ENCODE data around the gene UCN.

The UCN gene

DNA sequence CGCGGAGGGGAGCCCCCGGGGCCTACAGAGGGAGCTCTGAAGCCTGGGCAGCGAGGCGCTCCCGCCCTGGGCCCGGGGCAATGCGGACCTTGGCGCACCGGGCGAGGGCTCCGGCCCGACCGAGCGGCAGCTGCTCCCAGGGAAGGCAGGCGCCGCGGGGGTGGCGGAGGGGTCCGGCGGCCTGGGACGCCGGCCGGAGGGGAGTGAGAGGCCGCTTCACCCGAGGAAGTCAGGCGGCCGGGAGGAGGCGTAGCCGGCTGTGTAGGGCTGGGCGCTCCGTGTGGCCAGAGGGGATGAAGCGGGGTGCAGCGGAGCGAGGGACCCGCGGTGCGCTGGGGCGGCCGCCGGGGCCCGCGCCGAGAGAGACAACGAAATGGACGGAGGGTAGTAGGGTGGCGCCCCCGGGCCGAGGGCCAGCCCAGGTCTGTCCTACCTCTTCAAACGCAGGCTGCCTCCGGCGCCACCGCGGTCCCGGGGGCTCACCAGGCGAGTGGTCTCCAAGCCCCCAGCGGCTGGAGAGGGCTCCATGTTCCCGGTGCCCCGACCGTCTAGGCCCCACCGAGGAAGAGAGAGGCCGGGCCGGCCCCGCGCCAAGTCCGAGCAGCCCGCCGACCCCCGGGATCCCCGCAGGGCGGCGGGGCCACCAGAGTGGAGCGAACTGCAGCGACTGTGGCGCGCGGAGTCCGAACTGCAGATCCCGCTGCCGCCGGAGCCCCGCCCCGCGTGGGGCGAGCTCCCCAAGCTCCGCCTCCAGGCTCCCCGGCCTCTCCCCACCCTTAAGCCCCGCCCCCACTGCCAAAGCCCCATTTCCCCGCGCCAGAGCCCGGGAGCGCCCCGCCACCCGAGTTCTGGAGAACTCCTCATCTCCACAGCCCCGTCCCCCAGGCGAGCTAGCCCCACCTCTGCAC lies 45.6 kb downstream of the UCN start, which contains the start of gene SLC30A3 (continued):
- TF ChIP-seq, protein P1, sequence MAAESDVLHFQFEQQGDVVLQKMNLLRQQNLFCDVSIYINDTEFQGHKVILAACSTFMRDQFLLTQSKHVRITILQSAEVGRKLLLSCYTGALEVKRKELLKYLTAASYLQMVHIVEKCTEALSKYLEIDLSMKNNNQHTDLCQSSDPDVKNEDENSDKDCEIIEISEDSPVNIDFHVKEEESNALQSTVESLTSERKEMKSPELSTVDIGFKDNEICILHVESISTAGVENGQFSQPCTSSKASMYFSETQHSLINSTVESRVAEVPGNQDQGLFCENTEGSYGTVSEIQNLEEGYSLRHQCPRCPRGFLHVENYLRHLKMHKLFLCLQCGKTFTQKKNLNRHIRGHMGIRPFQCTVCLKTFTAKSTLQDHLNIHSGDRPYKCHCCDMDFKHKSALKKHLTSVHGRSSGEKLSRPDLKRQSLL (tag by site-specific recombination; IDR thresholded peaks at IDR 0.05): 0 out of 2 replicates have a peak, but pooled peaks have one; percentile 19
- TF ChIP-seq, protein P2, sequence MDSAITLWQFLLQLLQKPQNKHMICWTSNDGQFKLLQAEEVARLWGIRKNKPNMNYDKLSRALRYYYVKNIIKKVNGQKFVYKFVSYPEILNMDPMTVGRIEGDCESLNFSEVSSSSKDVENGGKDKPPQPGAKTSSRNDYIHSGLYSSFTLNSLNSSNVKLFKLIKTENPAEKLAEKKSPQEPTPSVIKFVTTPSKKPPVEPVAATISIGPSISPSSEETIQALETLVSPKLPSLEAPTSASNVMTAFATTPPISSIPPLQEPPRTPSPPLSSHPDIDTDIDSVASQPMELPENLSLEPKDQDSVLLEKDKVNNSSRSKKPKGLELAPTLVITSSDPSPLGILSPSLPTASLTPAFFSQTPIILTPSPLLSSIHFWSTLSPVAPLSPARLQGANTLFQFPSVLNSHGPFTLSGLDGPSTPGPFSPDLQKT (IDR thresholded peaks at IDR 0.05; ENCODE audit: borderline replicate concordance, low read depth, low read length): no peak
- TF ChIP-seq ZNF521 (tag by site-specific recombination; IDR thresholded peaks at IDR 0.05) (no peak), ZNF544 (tag by site-specific recombination; IDR thresholded peaks at IDR 0.05) (no peak), ZNF610 (tag by site-specific recombination; IDR thresholded peaks at IDR 0.05; ENCODE audit: borderline replicate concordance) (no peak), MZF1 (tag by site-specific recombination; IDR thresholded peaks at IDR 0.05; ENCODE audit: borderline replicate concordance) (no peak), ZNF140 (tag by site-specific recombination; IDR thresholded peaks at IDR 0.05) (no peak), ZNF514 (tag by site-specific recombination; IDR thresholded peaks at IDR 0.05) (no peak), GLIS2 (tag by site-specific recombination; IDR thresholded peaks at IDR 0.05) (peak; percentile 82), ZFP3 (tag by site-specific recombination; IDR thresholded peaks at IDR 0.05; ENCODE audit: low read depth) (no peak), YY1 (tag by site-specific recombination; IDR thresholded peaks at IDR 0.05) (0 out of 2 replicates have a peak, but pooled peaks have one; percentile 17), ZEB2 (tag by site-specific recombination; IDR thresholded peaks at IDR 0.05) (peak; percentile 58; the same call in 1 of the 2 replicates), FEZF1 (tag by site-specific recombination; IDR thresholded peaks at IDR 0.05) (no peak)
- TF ChIP-seq, protein P3, sequence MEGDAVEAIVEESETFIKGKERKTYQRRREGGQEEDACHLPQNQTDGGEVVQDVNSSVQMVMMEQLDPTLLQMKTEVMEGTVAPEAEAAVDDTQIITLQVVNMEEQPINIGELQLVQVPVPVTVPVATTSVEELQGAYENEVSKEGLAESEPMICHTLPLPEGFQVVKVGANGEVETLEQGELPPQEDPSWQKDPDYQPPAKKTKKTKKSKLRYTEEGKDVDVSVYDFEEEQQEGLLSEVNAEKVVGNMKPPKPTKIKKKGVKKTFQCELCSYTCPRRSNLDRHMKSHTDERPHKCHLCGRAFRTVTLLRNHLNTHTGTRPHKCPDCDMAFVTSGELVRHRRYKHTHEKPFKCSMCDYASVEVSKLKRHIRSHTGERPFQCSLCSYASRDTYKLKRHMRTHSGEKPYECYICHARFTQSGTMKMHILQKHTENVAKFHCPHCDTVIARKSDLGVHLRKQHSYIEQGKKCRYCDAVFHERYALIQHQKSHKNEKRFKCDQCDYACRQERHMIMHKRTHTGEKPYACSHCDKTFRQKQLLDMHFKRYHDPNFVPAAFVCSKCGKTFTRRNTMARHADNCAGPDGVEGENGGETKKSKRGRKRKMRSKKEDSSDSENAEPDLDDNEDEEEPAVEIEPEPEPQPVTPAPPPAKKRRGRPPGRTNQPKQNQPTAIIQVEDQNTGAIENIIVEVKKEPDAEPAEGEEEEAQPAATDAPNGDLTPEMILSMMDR (tag by site-specific recombination; IDR thresholded peaks at IDR 0.05): peak; percentile 86
- TF ChIP-seq, protein P4, sequence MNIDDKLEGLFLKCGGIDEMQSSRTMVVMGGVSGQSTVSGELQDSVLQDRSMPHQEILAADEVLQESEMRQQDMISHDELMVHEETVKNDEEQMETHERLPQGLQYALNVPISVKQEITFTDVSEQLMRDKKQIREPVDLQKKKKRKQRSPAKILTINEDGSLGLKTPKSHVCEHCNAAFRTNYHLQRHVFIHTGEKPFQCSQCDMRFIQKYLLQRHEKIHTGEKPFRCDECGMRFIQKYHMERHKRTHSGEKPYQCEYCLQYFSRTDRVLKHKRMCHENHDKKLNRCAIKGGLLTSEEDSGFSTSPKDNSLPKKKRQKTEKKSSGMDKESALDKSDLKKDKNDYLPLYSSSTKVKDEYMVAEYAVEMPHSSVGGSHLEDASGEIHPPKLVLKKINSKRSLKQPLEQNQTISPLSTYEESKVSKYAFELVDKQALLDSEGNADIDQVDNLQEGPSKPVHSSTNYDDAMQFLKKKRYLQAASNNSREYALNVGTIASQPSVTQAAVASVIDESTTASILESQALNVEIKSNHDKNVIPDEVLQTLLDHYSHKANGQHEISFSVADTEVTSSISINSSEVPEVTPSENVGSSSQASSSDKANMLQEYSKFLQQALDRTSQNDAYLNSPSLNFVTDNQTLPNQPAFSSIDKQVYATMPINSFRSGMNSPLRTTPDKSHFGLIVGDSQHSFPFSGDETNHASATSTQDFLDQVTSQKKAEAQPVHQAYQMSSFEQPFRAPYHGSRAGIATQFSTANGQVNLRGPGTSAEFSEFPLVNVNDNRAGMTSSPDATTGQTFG (tag by site-specific recombination; IDR thresholded peaks at IDR 0.05; ENCODE audit: borderline replicate concordance): no peak
- TF ChIP-seq, protein P5, sequence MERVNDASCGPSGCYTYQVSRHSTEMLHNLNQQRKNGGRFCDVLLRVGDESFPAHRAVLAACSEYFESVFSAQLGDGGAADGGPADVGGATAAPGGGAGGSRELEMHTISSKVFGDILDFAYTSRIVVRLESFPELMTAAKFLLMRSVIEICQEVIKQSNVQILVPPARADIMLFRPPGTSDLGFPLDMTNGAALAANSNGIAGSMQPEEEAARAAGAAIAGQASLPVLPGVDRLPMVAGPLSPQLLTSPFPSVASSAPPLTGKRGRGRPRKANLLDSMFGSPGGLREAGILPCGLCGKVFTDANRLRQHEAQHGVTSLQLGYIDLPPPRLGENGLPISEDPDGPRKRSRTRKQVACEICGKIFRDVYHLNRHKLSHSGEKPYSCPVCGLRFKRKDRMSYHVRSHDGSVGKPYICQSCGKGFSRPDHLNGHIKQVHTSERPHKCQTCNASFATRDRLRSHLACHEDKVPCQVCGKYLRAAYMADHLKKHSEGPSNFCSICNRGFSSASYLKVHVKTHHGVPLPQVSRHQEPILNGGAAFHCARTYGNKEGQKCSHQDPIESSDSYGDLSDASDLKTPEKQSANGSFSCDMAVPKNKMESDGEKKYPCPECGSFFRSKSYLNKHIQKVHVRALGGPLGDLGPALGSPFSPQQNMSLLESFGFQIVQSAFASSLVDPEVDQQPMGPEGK (tag by site-specific recombination; IDR thresholded peaks at IDR 0.05): peak; percentile 80
- TF ChIP-seq, protein P6, sequence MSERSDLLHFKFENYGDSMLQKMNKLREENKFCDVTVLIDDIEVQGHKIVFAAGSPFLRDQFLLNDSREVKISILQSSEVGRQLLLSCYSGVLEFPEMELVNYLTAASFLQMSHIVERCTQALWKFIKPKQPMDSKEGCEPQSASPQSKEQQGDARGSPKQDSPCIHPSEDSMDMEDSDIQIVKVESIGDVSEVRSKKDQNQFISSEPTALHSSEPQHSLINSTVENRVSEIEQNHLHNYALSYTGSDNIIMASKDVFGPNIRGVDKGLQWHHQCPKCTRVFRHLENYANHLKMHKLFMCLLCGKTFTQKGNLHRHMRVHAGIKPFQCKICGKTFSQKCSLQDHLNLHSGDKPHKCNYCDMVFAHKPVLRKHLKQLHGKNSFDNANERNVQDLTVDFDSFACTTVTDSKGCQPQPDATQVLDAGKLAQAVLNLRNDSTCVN (tag by site-specific recombination; optimal IDR thresholded peaks at IDR 0.05): peak; percentile 76
- TF ChIP-seq, protein P7, sequence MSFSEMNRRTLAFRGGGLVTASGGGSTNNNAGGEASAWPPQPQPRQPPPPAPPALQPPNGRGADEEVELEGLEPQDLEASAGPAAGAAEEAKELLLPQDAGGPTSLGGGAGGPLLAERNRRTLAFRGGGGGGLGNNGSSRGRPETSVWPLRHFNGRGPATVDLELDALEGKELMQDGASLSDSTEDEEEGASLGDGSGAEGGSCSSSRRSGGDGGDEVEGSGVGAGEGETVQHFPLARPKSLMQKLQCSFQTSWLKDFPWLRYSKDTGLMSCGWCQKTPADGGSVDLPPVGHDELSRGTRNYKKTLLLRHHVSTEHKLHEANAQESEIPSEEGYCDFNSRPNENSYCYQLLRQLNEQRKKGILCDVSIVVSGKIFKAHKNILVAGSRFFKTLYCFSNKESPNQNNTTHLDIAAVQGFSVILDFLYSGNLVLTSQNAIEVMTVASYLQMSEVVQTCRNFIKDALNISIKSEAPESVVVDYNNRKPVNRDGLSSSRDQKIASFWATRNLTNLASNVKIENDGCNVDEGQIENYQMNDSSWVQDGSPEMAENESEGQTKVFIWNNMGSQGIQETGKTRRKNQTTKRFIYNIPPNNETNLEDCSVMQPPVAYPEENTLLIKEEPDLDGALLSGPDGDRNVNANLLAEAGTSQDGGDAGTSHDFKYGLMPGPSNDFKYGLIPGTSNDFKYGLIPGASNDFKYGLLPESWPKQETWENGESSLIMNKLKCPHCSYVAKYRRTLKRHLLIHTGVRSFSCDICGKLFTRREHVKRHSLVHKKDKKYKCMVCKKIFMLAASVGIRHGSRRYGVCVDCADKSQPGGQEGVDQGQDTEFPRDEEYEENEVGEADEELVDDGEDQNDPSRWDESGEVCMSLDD (tag by site-specific recombination; IDR thresholded peaks at IDR 0.05): 0 out of 2 replicates have a peak, but pooled peaks have one; percentile 35

Data from HEK293 (cell line).